Naive B cell (primary cell): ENCODE data around the gene NUSAP1. TPM values are rescaled to one million over a fixed set of nuclear protein-coding genes. Genes with fewer than 3 reads are reported as not detected.
"Not testable (repeated sequence)": the region's sequence is repeated elsewhere in the genome, so short reads cannot be mapped to it uniquely, and the experiment has no call there.

Source experiments
- ATAC-seq, 2 donors: fragments of 150-1000 bp; cut with Tn5 transposase; 2 replicates each; pipeline ENCODE4 v1.10.0; 2021; ENCODE audit warnings: low read depth in 2 of 2, mild to moderate bottlenecking in 2 of 2, moderate library complexity in 2 of 2
- DNase-seq: peaks from one replicate; pipeline ENCODE4 v3.0.0; 2022
- H3K27ac Mint-ChIP-seq, 6 donors: one replicate each; pipeline ENCODE4 v1.8.0; 2020 to 2022; ENCODE audit warnings: mild to moderate bottlenecking in 6 of 6, mixed read lengths in 6 of 6, moderate library complexity in 5 of 6, inconsistent platforms in 2 of 6
- H3K27me3 Mint-ChIP-seq, 3 donors: one replicate each; pipeline ENCODE4 v1.8.0; 2021 to 2022; ENCODE audit warnings: mixed read lengths in 3 of 3, mild to moderate bottlenecking in 1 of 3
- H3K36me3 Mint-ChIP-seq, 2 donors: one replicate each; pipeline ENCODE4 v1.8.0; 2020 to 2022; ENCODE audit warnings: mixed read lengths in 2 of 2, inconsistent platforms in 1 of 2, mild to moderate bottlenecking in 1 of 2
- H3K4me1 Mint-ChIP-seq, 3 donors: one replicate each; pipeline ENCODE4 v1.8.0; 2020 to 2022; ENCODE audit warnings: mixed read lengths in 3 of 3, inconsistent platforms in 1 of 3, mild to moderate bottlenecking in 1 of 3, moderate library complexity in 1 of 3
- H3K4me3 Mint-ChIP-seq, 8 donors: one replicate each; pipeline ENCODE4 v1.8.0; 2020 to 2022; ENCODE audit warnings: mild to moderate bottlenecking in 8 of 8, mixed read lengths in 8 of 8, moderate library complexity in 8 of 8, inconsistent platforms in 2 of 8
- H3K9me3 Mint-ChIP-seq, 7 donors: one replicate each; pipeline ENCODE4 v1.8.0; 2020 to 2022; ENCODE audit warnings: mixed read lengths in 7 of 7, mild to moderate bottlenecking in 5 of 7, inconsistent platforms in 2 of 7, moderate library complexity in 1 of 7
- polyA plus RNA-seq, 6 donors: library from polyadenylated mRNA; unstranded; fragments of 300-500 nt; fragmentation: Illumina TruSeq; gene quantifications; one replicate each; pipeline ENCODE4 v1.2.3, GENCODE V29; 2021; ENCODE audit warnings: low read depth in 6 of 6

NUSAP1 gene
- polyA plus RNA-seq, 6 donors from 2014 or later: 0.59 to 7.9 (median 6.4) TPM

DNA sequence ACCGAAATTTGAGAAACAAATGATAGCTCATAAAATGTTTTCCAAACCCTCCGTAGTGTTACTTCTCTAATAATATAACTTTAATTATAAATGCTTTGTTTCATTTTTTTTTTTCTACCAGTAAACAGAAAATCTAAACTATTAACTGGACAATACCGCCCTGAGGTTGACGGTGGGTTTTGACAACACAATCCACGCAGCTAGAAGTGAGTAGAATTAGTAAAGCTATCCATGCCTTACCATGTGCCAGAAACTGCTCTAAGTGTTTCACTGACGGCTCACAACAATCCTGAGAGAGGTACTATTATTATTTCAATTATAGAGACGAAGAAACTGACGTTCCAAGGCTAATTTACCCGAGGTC lies 69.2 kb downstream of the NUSAP1 start:
- ATAC-seq (no peak), DNase-seq (no peak)
- peak overlapping the region; percentile 92 to 99 (median 96) for H3K4me3 Mint-ChIP-seq
- peaks cover 10 to 33% (median 13%) of the 10 kb centered on the region in 3 donors for H3K4me1 Mint-ChIP-seq
- H3K9me3 Mint-ChIP-seq: peaks cover 0 to 3% (median 0%) of the 10 kb centered on the region in 7 donors
- H3K27me3 Mint-ChIP-seq: no peaks in the 10 kb centered on the region
- peaks cover 0 to under 1% of the 10 kb centered on the region in 2 donors for H3K36me3 Mint-ChIP-seq
- peak overlapping the region; percentile 95 to 98 (median 96) for H3K27ac Mint-ChIP-seq

- Mint-ChIP-seq H3K4me1 (peaks cover 13 to 19% (median 14%) of the 10 kb centered on the region in 3 donors), H3K4me3 (no peak overlapping the region), H3K36me3 (no peaks in the 10 kb centered on the region), H3K27ac (no peak overlapping the region), H3K27me3 (no peaks in the 10 kb centered on the region), H3K9me3 (peaks cover 0 to 3% (median 0%) of the 10 kb centered on the region in 7 donors)
- DNase-seq: no peak
- ATAC-seq: no peak
Measured at GRCh38 chr15:41407341-41407740, 74.7 kb downstream of the NUSAP1 start.

DNA sequence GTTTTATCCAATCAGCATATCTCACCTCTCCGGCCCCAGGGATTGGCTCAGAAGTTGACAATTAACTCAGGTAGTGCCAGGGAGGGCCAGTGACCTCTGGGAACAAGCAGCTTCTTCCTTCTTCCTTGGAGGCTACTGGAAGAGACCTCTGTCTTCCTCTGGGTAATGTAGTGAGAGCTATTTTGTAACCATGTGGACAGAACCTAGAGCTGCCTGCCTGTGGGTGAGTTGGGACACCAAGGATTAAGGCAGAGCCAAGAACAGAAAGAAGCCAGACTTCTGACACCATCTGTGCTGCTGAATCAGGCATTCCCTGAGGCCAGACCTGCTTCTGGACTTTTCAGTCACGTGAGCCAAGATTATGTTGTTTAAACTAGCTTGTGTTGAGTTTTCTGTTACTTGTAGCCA lies 75.6 kb downstream of the NUSAP1 start:
- ATAC-seq (no peak), DNase-seq (no peak)
- H3K36me3 Mint-ChIP-seq: no peaks in the 10 kb centered on the region
- peaks cover 10 to 11% (median 11%) of the 10 kb centered on the region in 3 donors for H3K4me1 Mint-ChIP-seq
- no peak overlapping the region for H3K4me3 Mint-ChIP-seq
- peaks cover 0 to 3% (median 0%) of the 10 kb centered on the region in 7 donors for H3K9me3 Mint-ChIP-seq
- H3K27ac Mint-ChIP-seq: peak overlapping the region in 1 of 6 donors; percentile 44
- no peaks in the 10 kb centered on the region for H3K27me3 Mint-ChIP-seq

GRCh38 chr15:41411031-41411430 lies 78.3 kb downstream of the NUSAP1 start:
- peaks cover 9 to 12% (median 10%) of the 10 kb centered on the region in 3 donors for H3K4me1 Mint-ChIP-seq
- DNase-seq (no peak), ATAC-seq (no peak)
- peak overlapping the region in 1 of 8 donors; percentile 44 for H3K4me3 Mint-ChIP-seq
- H3K27ac Mint-ChIP-seq: no peak overlapping the region
- no peaks in the 10 kb centered on the region for H3K27me3 Mint-ChIP-seq
- no peaks in the 10 kb centered on the region for H3K36me3 Mint-ChIP-seq
- H3K9me3 Mint-ChIP-seq: no peaks in the 10 kb centered on the region

DNA sequence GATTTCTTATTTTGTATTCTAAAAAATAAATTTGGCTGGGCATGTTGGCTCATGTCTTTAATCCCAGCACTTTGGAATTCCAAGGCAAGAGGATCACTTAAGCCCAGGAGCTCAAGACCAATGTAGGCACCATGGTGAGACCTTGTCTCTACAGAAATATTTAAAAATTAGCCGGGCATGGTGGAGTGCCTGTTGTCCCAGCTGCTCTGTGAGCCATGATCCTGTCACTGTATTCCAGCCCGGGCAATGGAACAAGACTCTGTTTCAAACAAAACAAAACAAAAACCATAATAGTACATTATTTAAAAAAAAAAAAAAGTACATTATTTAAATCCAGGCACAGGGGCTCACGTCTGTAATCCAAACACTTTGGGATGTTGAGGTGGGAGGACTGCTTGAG lies 78.8 kb downstream of the NUSAP1 start:
- no peak for ATAC-seq
- H3K4me3 Mint-ChIP-seq: peak overlapping the region in 1 of 8 donors; percentile 44
- H3K27me3 Mint-ChIP-seq: no peaks in the 10 kb centered on the region
- no peaks in the 10 kb centered on the region for H3K9me3 Mint-ChIP-seq
- H3K27ac Mint-ChIP-seq: no peak overlapping the region
- H3K4me1 Mint-ChIP-seq: peaks cover 12 to 16% (median 14%) of the 10 kb centered on the region in 3 donors
- no peaks in the 10 kb centered on the region for H3K36me3 Mint-ChIP-seq
- no peak for DNase-seq

- H3K36me3 Mint-ChIP-seq: no peaks in the 10 kb centered on the region
- peaks cover 36 to 46% (median 44%) of the 10 kb centered on the region in 3 donors for H3K4me1 Mint-ChIP-seq
- DNase-seq (no peak), ATAC-seq (peak; percentile 4 to 5)
- peak overlapping the region in 5 of 6 donors; percentile 77 to 95 (median 91) for H3K27ac Mint-ChIP-seq
- peak overlapping the region; percentile 90 to 99 (median 96) for H3K4me3 Mint-ChIP-seq
- H3K9me3 Mint-ChIP-seq: no peaks in the 10 kb centered on the region
- H3K27me3 Mint-ChIP-seq: no peaks in the 10 kb centered on the region
Measured at GRCh38 chr15:41416128-41416741, 83.6 kb downstream of the NUSAP1 start.

DNA sequence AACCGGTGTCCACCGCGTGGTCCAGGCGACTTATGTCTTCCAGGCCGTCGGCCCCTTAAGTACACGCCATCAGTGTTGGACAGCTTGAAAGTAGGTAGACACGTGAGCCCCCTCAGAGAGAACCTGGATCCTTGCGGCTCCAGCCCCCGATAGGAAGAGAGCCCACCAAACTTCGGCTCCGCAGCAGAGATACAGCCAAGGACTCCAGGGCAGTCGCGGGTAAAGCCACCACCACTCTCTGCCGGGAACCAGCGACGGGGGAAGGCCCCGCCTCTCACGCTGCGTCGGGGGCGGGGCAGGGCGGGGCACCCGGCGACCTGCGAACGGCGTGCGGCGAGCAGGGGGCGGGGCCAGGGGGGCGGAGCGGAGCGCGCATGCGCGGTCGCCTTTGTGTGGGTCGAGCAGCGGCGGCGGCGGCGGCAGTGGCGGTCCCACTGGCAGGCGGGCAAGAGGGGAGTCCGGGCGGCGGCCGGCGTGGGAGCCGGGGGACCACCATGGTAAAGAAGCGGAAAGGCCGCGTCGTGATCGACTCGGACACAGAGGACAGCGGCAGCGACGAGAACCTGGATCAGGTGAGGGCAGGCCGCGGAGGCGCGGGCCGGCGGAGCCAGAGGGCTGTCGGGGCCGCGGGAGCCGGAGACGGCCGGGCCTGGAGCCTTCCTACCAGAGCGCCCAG lies 84.2 kb downstream of the NUSAP1 start, which contains the start of gene RTF1:
RTF1 (plus strand) TSS at position 354 of the 676 bp plus-strand sequence; CDS start at position 375, 21 bp downstream.
- Mint-ChIP-seq H3K27ac (peak within 1 kb of the TSS; percentile 77 to 97 (median 95)), H3K4me1 (peaks cover 36 to 46% (median 44%) of the 10 kb centered on the region in 3 donors), H3K4me3 (peak within 1 kb of the TSS; percentile 90 to 99 (median 96)), H3K27me3 (no peaks in the 10 kb centered on the region), H3K9me3 (no peaks in the 10 kb centered on the region), H3K36me3 (no peaks in the 10 kb centered on the region)
- peak; percentile 93 for ATAC-seq
- DNase-seq: peak; percentile 97

- peak overlapping the region; percentile 71 to 95 (median 94) for H3K27ac Mint-ChIP-seq
- peak overlapping the region; percentile 90 to 99 (median 96) for H3K4me3 Mint-ChIP-seq
- DNase-seq: peak; percentile 2
- ATAC-seq: peak; percentile 33 to 39
- no peaks in the 10 kb centered on the region for H3K9me3 Mint-ChIP-seq
- no peaks in the 10 kb centered on the region for H3K36me3 Mint-ChIP-seq
- H3K27me3 Mint-ChIP-seq: no peaks in the 10 kb centered on the region
- H3K4me1 Mint-ChIP-seq: peaks cover 36 to 51% (median 42%) of the 10 kb centered on the region in 3 donors
Measured at GRCh38 chr15:41417418-41418195, 84.9 kb downstream of the NUSAP1 start.

DNA sequence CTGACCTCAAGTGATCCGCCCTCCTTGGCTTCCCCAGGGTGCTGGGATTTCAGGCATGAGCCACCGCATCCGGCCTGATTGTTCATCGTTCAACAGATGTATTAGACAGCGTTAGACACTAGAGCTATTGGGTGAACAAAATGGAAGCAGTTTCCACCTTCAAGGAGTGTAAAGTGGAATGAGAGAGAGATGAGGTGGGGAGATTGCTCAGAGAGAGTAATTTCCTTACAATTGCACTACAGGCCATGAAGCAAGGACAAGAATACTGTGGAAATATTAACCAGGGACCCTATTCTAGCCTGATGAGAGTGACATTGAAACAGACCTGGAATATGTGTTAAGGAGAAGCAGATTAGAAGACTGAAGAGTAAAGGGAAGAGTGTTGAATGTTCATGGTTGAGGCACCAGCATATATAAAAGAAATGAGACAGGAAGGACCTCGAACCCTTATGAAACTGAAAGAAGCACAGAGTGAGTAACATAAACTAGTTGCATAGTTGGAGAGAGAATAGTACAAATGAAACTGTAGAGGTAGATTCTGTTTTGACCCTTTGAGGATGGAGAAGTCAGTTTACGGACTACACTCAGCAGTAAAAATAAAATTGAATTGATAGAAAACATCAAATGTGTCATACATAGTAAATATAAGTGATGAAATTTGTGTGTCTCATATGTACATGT lies 91.4 kb downstream of the NUSAP1 start:
- DNase-seq: peak; percentile 10
- Mint-ChIP-seq H3K27ac (peak overlapping the region; percentile 31 to 86 (median 68)), H3K4me3 (peak overlapping the region in 5 of 8 donors; percentile 19 to 78 (median 33)), H3K4me1 (peaks cover 23 to 45% (median 26%) of the 10 kb centered on the region in 3 donors), H3K36me3 (peaks cover 0 to 5% of the 10 kb centered on the region in 2 donors), H3K27me3 (no peaks in the 10 kb centered on the region), H3K9me3 (no peaks in the 10 kb centered on the region)
- peak; percentile 86 to 90 for ATAC-seq

- Mint-ChIP-seq H3K27ac (peak overlapping the region in 3 of 6 donors; percentile 2 to 78 (median 52)), H3K4me1 (peaks cover 30 to 50% (median 32%) of the 10 kb centered on the region in 3 donors)
Measured at GRCh38 chr15:41424809-41425208, 92.1 kb downstream of the NUSAP1 start.

GRCh38 chr15:41425907-41426306 lies 93.2 kb downstream of the NUSAP1 start:
- not testable (repeated sequence) for DNase-seq, H3K36me3 Mint-ChIP-seq, H3K9me3 Mint-ChIP-seq, H3K27me3 Mint-ChIP-seq, H3K4me3 Mint-ChIP-seq, ATAC-seq
- Mint-ChIP-seq H3K27ac (peak overlapping the region in 2 of 6 donors; percentile 24 to 64), H3K4me1 (peaks cover 26 to 44% (median 31%) of the 10 kb centered on the region in 3 donors)

More at GRCh38 chr15:41424809-41425208, 92.1 kb downstream of the NUSAP1 start:
- DNase-seq: no peak
- Mint-ChIP-seq H3K36me3 (peaks cover 0 to 5% of the 10 kb centered on the region in 2 donors), H3K4me3 (peak overlapping the region in 3 of 8 donors; percentile 27 to 78 (median 37)), H3K9me3 (no peaks in the 10 kb centered on the region), H3K27me3 (no peaks in the 10 kb centered on the region)
- peak in 1 of 2 donors; percentile 29 for ATAC-seq

GRCh38 chr15:41429003-41429890 lies 96.6 kb downstream of the NUSAP1 start:
- no peak for DNase-seq
- Mint-ChIP-seq H3K27me3 (no peaks in the 10 kb centered on the region), H3K36me3 (peaks cover 3 to 6% of the 10 kb centered on the region in 2 donors), H3K4me3 (peak overlapping the region in 4 of 8 donors; percentile 10 to 48 (median 44)), H3K27ac (peak overlapping the region; percentile 1 to 77 (median 69)), H3K9me3 (no peaks in the 10 kb centered on the region), H3K4me1 (peaks cover 22 to 36% (median 32%) of the 10 kb centered on the region in 3 donors)
- no peak for ATAC-seq
